ENCODE data around the gene NNMT. TPM values are rescaled to one million over a fixed set of nuclear protein-coding genes. Genes with fewer than 3 reads are reported as not detected.
A peak's percentile ranks its signal among the peaks of the same experiment; 100 is the strongest.

NNMT gene
- total RNA-seq, 6 donors from 2014 or later: 93.4 to 383 (median 208) TPM

DNA sequence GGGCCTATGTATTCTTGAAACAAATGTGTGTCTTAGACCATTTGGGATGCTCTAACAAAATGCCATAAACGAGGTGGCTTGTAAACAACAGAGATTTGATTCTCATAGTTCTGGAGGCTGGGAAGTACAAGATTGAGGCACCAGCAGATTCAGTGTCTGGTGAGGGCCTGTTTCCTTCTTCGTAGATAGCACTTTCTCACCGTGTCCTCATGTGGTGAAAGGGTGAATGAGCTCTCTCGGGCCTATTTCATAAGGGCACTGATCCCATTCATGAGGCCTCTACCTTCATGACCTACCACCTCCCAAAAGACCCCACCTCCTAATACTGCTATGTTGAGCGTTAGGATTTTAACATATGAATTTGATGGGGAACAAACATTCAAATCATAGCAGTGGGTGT is 6.4 kb upstream of the NNMT start:
- no peak overlapping the region for H3K4me3 ChIP-seq
- DNase-seq (no peak), ATAC-seq (ENCODE audit: low FRiP score in 2 of 2) (no peak)
- no peaks in the 10 kb centered on the region for H3K9me3 ChIP-seq
- peaks cover 22 to 35% (median 25%) of the 10 kb centered on the region in 4 donors for H3K4me1 ChIP-seq
- no peak for TF ChIP-seq POLR2A (IDR thresholded peaks at IDR 0.05)
- TF ChIP-seq POLR2AphosphoS5 (IDR thresholded peaks at IDR 0.05): no peak
- no peak for TF ChIP-seq EP300 (IDR thresholded peaks at IDR 0.05)
- TF ChIP-seq, protein P1, sequence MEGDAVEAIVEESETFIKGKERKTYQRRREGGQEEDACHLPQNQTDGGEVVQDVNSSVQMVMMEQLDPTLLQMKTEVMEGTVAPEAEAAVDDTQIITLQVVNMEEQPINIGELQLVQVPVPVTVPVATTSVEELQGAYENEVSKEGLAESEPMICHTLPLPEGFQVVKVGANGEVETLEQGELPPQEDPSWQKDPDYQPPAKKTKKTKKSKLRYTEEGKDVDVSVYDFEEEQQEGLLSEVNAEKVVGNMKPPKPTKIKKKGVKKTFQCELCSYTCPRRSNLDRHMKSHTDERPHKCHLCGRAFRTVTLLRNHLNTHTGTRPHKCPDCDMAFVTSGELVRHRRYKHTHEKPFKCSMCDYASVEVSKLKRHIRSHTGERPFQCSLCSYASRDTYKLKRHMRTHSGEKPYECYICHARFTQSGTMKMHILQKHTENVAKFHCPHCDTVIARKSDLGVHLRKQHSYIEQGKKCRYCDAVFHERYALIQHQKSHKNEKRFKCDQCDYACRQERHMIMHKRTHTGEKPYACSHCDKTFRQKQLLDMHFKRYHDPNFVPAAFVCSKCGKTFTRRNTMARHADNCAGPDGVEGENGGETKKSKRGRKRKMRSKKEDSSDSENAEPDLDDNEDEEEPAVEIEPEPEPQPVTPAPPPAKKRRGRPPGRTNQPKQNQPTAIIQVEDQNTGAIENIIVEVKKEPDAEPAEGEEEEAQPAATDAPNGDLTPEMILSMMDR (IDR thresholded peaks at IDR 0.05): no peak
- H3K36me3 ChIP-seq: no peaks in the 10 kb centered on the region
- no peaks in the 10 kb centered on the region for H3K27me3 ChIP-seq
- WGBS, 2 donors: 87 to 89% methylated on average over 5 of the region's 5 CpGs
- H3K27ac ChIP-seq: no peak overlapping the region

- 79 to 88% methylated on average over 2 of the region's 2 CpGs for WGBS, 2 donors
- ATAC-seq (ENCODE audit: low FRiP score in 2 of 2) (no peak), DNase-seq (no peak)
- no peak for TF ChIP-seq EP300 (IDR thresholded peaks at IDR 0.05)
- TF ChIP-seq POLR2AphosphoS5 (IDR thresholded peaks at IDR 0.05): no peak
- TF ChIP-seq POLR2A (IDR thresholded peaks at IDR 0.05): no peak
- TF ChIP-seq, protein P1 (IDR thresholded peaks at IDR 0.05): no peak
- no peaks in the 10 kb centered on the region for H3K36me3 ChIP-seq
- H3K4me3 ChIP-seq: no peak overlapping the region
- peak overlapping the region in 3 of 4 donors; percentile 42 to 88 (median 82) for H3K27ac ChIP-seq
- peaks cover 28 to 44% (median 31%) of the 10 kb centered on the region in 4 donors for H3K4me1 ChIP-seq
- no peaks in the 10 kb centered on the region for H3K27me3 ChIP-seq
- no peaks in the 10 kb centered on the region for H3K9me3 ChIP-seq
Measured at GRCh38 chr11:114290503-114291235, 5.5 kb upstream of the NNMT start.

- Histone ChIP-seq H3K27me3 (no peaks in the 10 kb centered on the region), H3K4me3 (peak overlapping the region in 2 of 4 donors; percentile 15 to 18), H3K27ac (peak overlapping the region; percentile 42 to 88 (median 71)), H3K36me3 (no peaks in the 10 kb centered on the region), H3K9me3 (no peaks in the 10 kb centered on the region), H3K4me1 (peaks cover 34 to 51% (median 35%) of the 10 kb centered on the region in 4 donors)
- 48 to 64% methylated on average over 5 of the region's 5 CpGs for WGBS, 2 donors
- ATAC-seq (ENCODE audit: low FRiP score in 2 of 2) (no peak), DNase-seq (no peak)
- TF ChIP-seq, protein P1 (IDR thresholded peaks at IDR 0.05): no peak
- TF ChIP-seq EP300 (IDR thresholded peaks at IDR 0.05): no peak
- TF ChIP-seq POLR2AphosphoS5 (IDR thresholded peaks at IDR 0.05): no peak
- TF ChIP-seq POLR2A (IDR thresholded peaks at IDR 0.05): no peak
Measured at GRCh38 chr11:114291381-114291780, 4.8 kb upstream of the NNMT start.

GRCh38 chr11:114291842-114292680 is 4.1 kb upstream of the NNMT start:
- H3K9me3 ChIP-seq: no peaks in the 10 kb centered on the region
- no peak for ATAC-seq (ENCODE audit: low FRiP score in 2 of 2)
- whole genome bisulfite sequencing, 2 donors: 25 to 36% methylated on average over 4 of the region's 4 CpGs

GRCh38 chr11:114293201-114293711 is 2.9 kb upstream of the NNMT start:
- H3K4me1 ChIP-seq: peaks cover 34 to 51% (median 37%) of the 10 kb centered on the region in 4 donors
- no peaks in the 10 kb centered on the region for H3K27me3 ChIP-seq
- no peak for ATAC-seq (ENCODE audit: low FRiP score in 2 of 2)
- no peak for DNase-seq
- no peak overlapping the region for H3K4me3 ChIP-seq
- WGBS, 2 donors: 66 to 69% methylated on average over 1 of the region's 1 CpG
- H3K27ac ChIP-seq: peak overlapping the region; percentile 79 to 89 (median 85)
- no peaks in the 10 kb centered on the region for H3K9me3 ChIP-seq
- TF ChIP-seq, protein P1 (IDR thresholded peaks at IDR 0.05): no peak
- TF ChIP-seq POLR2A (IDR thresholded peaks at IDR 0.05) (no peak), EP300 (IDR thresholded peaks at IDR 0.05) (no peak)
- peaks cover 0 to 5% (median 1%) of the 10 kb centered on the region in 4 donors for H3K36me3 ChIP-seq

More at GRCh38 chr11:114291842-114292680, 4.1 kb upstream of the NNMT start:
- Histone ChIP-seq H3K36me3 (no peaks in the 10 kb centered on the region), H3K27ac (peak overlapping the region; percentile 42 to 88 (median 71)), H3K4me1 (peaks cover 34 to 51% (median 37%) of the 10 kb centered on the region in 4 donors), H3K27me3 (no peaks in the 10 kb centered on the region), H3K4me3 (peak overlapping the region in 2 of 4 donors; percentile 15 to 18)
- DNase-seq: no peak
- TF ChIP-seq EP300 (IDR thresholded peaks at IDR 0.05): peak in 2 of 4 donors; percentile 11 to 17
- no peak for TF ChIP-seq POLR2AphosphoS5 (IDR thresholded peaks at IDR 0.05)
